GM12801 (cell line): Measurements from ENCODE around the gene KLHL2.

Source experiments
- CTCF ChIP-seq: IDR thresholded peaks from one replicate; pipeline ENCODE4 v1.5.1; 2011; ENCODE audit warnings: control low read depth; ENCODE audit not compliant: insufficient read length; ENCODE audit errors: extremely low read depth

The KLHL2 gene

DNA sequence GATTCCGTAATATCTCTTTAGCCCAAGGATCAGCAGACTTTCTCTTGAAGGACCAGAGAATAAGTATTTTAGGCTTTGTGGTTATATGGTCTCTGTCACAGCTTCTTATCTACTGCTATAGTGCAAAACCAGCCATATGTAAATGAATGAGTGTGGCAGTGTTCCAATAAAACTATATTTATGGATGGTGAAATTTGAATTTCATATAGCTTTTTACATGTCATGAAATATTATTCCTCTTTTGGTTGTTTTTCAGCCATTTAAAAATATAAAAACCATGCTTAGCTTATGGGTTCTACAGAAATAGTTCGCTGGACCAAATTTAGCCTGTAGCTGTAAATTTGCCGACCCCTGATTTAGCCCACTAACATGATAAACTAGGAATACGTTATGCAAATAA lies 102.1 kb downstream of the KLHL2 start:
- no peak for TF ChIP-seq CTCF

- no peak for TF ChIP-seq CTCF
Measured at GRCh38 chr4:165312506-165312905, 105.1 kb downstream of the KLHL2 start.

DNA sequence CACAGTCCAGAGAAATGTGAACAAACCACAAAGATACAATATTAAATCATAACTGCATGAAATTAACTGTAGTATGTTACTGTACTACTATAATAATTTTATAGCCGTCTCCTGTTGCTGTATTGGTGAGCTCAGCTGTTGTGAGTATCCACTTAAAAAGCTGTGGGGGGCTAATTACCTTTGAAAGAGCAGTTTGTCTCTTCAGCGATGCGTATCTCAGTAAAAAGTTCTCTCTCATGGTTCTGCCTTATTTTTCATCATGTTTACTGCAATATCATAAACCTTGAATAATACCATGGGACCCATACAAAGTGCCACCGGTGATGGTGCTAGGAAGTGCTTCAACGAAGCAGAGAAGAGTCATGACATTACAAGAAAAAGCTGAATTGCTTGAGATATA lies 111.7 kb downstream of the KLHL2 start:
- TF ChIP-seq CTCF: no peak

- no peak for TF ChIP-seq CTCF
Measured at GRCh38 chr4:165319509-165319908, 112.1 kb downstream of the KLHL2 start.

DNA sequence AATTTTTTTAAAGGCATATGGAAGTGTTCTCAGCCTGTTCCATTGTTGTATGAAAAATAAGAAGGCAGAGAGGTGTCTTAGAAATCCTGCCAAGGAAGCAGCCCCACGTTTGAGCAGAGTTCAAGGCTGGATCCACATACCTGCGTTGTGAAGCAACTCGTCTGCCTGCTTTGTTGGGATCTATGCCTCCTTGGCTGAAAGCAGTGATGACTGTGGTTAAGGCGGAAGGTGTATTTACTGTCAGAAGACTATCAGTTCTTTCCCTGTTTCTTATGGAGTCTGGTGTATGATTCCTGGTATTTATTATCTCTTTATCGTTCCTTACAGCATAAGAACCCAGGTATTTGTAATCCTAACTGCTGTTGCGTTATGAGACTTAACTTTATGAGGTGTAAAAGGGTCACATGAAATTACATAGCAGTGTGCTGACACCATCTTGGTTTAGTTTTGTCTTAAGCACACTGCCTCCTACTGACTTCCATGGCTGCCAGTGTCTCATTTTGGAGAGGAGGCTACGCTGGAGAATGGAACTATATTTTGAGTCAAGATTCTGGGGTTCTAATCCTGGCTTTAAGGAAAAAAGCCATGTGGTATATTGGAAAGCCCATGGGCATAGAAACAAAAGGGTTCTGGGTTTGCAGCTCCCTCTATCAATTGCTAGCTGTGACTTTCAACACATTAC lies 117.0 kb downstream of the KLHL2 start:
- TF ChIP-seq CTCF: no peak

GRCh38 chr4:165324918-165325304 lies 117.5 kb downstream of the KLHL2 start:
- no peak for TF ChIP-seq CTCF

- no peak for TF ChIP-seq CTCF
Measured at GRCh38 chr4:165325732-165326512, 118.6 kb downstream of the KLHL2 start.
